Stimulated activated CD8-positive, alpha-beta memory T cell treated with anti-CD3 and anti-CD28 coated beads, Interleukin-4, amount 100 ng/mL, for 1 hour (primary cell): Measurements from ENCODE around the gene SLC25A13.
"Not testable (repeated sequence)": the region's sequence is repeated elsewhere in the genome, so short reads cannot be mapped to it uniquely, and the experiment has no call there.

ENCODE experiments used
- DNase-seq, 2 donors: peaks; one replicate each; pipeline ENCODE4 v3.0.0-alpha.2; 2020; ENCODE audit warnings: low read depth in 2 of 2, low spot score in 1 of 2

Gene SLC25A13

DNA sequence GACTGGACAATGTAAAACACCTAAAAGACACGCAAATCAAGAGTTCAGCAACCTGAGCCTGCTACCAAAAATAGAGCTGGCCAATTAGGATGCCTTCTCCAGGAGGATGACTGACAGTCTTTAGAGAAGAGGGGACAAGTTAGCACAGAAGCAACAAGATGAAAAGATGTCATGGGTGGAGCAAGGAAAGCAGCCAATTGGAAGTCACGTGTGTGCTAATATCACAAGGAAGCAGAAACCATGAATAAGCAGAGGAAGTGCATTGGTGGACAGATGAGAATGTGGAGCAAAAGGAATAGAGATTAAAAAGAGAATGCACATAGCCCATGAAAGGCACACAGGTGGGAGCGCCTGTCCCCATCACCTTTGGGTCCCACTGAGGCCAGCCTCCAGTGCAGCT lies 148.1 kb downstream of the SLC25A13 start:
- no peak for DNase-seq

DNA sequence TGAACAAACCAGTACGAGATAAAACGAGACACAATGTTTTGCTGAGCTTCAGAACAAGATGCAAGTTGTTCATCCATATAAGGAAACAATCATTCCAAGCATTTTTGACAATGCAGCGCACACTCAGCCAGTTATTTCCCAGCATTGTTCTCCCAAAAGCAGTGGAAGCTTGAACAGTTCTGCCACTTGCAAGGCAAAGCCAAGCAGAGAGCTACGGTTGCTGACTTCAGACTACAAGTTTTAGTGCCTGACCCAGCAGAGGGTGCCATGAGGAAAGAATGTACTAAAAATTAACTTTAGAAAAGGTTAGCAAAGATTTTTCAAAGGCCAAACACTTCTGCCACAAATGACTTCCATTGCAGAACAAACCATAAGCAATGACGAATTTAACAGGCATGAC lies 152.5 kb downstream of the SLC25A13 start:
- no peak for DNase-seq

- DNase-seq = no peak
Measured at GRCh38 chr7:96167424-96167823, 154.5 kb downstream of the SLC25A13 start.

- DNase-seq = no peak
Measured at GRCh38 chr7:96161897-96162296, 160.0 kb downstream of the SLC25A13 start.

DNA sequence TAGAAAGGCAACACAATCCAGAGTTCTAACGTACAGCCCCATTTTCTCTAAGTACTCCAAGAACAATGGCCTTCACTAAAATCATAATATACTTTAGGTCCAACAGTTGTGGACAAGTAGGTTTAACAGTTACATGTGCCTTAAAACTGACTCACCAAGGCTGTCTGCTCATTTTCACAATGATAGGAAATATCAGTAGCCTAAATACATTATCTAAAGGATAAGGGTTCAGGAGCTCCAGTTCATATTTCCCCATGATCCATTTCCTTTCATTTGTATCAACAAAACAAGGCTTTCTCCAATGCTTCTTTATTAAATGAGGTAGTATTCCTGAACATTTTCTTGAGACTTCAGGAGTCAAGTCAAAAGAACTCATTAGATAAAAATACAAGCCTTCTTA lies 164.0 kb downstream of the SLC25A13 start:
- DNase-seq = no peak

DNA sequence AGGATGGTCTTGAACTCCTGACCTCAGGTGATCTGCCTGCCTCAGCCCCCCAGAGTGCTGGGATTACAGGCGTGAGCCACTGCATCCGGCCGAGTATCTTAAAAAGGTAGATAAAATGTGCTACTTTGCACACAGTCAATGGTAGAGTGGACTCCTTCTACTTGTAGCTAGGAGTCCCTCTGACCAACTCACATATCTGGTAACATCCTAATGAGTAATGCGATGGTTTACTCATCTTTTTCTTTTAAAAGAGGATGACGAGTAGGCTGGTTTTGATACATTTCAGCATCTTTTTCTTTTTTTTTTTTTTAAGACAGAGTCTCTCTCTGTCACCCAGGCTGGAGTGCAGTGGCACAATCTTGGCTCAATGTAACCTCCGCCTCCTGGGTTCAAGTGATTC lies 167.4 kb downstream of the SLC25A13 start:
- DNase-seq = not testable (repeated sequence)

DNA sequence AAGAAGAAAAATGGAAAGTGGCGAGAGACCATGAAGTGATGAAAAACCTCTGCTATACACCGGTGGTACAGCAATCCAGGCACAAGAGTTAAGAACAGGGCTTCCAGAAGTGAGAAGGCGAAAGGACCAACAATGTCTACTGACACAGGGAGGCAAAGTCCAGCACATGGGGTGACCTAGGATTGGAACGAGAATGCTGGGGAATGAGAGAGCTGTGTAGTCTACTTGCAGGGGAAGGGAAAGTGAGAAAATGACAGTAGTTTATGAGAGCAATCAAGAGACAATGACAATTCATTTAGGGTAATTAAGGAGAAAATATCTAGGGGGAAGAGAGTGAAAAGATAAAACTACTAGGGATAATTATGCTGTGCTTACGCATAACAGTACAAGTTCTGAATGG lies 169.2 kb downstream of the SLC25A13 start:
- no peak for DNase-seq

DNA sequence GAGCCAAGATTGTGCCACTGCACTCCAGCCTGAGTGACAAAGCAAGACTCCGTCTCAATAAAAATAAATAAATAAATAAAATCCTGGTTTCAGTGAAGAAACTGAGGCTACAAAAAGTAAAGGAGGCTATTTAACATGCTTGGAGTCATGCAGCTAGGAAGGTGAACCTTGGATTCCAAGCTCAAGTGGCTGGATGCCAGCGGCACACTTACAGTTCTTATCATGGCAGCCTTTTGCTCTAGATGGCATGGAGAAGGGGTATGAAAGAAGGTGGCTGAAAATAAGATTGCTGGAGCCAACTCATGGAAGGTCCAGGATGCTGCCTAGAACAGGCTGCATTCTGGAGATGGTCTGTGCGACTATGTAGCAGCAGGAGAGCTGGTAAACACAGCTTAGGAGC lies 170.0 kb downstream of the SLC25A13 start:
- DNase-seq = no peak

GRCh38 chr7:96144260-96144526 lies 177.7 kb downstream of the SLC25A13 start:
- no peak for DNase-seq

DNA sequence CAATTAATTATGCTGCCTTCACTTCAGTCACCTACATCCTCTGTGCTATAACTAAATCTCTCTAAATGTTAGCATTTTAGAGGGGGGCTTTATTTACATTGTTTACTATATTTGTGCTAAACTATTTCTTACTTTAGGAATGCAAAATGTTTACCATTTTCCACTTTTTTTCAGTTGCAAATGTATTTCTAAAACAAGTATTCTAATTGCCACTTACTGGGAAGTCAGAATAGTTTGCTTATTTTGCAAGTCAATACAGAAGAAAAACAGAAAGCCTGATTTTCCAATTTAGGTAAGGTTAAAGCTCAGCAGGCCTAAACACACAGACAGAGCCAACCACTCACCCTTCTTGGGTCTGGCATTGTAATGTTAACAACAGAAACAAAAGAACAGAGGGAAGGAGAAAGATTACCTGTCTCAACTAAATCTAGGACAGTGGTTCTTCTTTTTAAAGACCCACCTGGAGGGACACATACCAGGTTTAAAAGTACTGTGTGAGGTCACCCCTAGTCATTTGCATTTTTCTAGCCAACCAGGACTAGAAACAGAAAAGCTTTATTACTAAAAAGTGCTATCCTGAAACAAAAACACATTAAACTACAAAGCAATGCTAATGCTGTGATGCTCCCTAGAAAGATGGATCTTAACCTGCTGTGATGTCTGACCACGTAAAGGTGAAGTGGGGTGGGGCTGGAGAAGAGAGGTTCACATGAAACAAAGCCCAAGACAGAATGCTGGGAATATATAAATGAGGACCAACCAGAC lies 178.2 kb downstream of the SLC25A13 start:
- DNase-seq = no peak

DNA sequence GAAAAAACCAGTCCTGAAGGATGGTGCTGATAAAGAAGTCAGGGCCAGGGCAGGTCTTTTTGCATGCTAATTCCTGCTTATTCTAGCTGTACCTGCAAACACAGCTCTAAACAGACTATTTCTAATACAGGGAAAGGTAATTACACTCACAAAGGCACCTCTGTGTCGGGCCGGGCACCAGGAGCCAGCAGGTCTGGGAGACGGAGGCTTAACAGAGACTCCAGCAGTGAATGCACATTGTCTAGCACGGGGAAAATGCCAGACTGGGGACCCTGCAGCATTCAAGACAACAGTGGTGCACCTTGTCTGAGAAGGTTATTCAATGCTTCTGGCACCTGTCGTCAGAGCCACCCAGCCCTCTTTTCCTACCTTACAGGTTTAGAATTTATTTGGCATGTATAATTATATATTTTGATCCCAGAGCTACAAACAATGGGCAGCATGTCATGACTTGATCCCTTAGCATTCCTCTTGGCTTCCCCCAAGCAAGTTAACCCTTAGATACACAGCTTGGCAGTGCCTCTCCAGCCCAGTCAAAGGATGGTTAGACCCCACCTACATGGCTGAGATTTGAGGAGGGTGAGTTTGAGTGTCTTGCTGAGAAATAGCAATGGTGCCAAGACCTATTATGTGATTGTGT lies 185.2 kb downstream of the SLC25A13 start:
- DNase-seq = no peak

- DNase-seq = no peak
Measured at GRCh38 chr7:96135241-96135640, 186.7 kb downstream of the SLC25A13 start.

GRCh38 chr7:96131525-96131924 lies 190.4 kb downstream of the SLC25A13 start:
- no peak for DNase-seq

- DNase-seq = no peak
Measured at GRCh38 chr7:96127746-96128145, 194.2 kb downstream of the SLC25A13 start.

DNA sequence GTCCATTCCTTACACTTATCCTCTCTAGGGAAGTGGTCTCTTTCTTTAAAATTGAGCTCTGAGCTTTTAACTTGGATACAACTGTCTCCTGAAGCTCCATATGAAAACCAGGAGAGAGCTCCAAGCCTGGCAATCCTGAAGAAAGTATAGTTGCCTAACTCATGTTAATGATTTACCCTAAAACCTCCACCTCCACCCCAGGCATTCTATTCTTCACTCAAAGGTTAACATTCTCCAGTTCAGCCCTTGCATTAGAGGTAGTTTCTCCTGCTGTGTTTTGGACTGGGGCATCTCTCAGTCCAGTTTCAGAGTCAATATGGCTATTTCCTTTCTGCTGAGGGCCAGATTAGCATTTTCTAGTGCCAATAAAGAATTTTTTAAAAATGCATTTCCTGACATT lies 195.5 kb downstream of the SLC25A13 start:
- DNase-seq = no peak

DNA sequence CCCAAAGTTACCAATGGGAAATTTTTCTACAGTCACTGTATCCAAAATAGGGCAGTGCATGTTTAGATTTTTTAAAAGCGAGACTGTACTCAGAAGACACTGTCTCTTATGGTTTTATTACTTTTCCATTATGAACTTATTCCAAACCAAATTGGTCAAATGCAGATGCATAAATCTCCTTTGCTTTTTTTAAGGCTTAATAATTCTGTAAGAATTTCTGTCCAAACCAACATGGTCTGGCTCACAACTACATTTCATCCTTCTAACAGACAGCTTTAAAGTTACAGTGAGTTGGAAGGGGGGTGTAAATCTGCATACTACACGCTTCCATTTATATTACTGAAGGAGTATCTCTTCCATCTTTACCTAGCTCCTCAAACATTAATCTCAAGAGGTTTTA lies 199.2 kb downstream of the SLC25A13 start:
- no peak for DNase-seq

DNA sequence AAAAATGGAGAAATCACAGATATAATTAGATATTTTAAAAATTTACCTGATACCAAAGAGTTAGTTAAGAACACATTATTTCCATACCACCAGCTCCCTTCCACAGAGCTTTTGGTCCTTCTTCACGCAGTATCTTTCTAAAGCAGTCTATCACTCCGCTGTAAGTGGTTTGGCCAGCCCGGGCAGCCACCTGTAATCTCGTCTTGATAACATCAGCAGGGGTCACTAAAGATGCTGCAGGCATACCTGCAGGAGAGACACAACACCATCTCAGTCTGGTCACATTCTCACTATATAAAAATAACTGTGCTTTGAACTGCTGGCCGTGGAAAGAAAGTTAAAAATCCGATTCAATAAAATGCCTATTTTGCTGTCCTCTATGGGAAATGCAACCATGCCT lies 200.1 kb downstream of the SLC25A13 start:
- no peak for DNase-seq

DNA sequence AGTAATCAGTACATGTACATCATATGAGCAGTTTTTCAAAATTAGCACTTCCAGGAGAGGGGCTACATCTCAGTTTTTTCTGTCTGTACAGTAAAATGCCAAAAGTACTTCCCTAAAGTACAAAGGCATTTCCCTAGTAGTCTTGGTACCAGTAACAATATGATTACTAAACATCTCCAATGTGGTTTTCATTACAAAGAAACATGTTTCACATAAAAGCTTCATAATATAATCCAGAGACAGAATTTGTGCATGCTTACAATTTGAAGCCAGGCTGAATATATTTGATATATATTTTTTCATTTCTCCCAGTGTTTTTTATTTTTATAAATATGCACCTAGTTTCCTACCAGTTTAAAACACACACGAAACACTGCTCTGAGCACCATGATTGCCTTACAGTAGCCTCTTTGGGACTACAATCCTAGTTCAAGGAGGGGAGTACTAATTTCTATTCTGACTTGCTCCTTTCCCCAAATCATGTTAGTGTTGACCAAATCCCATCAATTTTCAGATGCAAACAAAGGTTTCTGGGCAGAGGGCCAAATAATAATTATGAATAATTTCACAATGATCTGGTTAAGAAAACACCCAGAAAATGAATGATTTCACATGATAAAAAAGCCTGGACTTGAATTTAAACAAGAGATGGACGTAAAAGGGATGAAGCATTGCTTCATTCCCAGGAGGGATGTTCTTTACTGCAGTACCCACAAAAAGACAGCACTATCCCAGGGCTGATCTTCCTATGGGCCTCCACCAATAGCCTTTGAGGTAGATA lies 201.3 kb downstream of the SLC25A13 start:
- no peak for DNase-seq

DNA sequence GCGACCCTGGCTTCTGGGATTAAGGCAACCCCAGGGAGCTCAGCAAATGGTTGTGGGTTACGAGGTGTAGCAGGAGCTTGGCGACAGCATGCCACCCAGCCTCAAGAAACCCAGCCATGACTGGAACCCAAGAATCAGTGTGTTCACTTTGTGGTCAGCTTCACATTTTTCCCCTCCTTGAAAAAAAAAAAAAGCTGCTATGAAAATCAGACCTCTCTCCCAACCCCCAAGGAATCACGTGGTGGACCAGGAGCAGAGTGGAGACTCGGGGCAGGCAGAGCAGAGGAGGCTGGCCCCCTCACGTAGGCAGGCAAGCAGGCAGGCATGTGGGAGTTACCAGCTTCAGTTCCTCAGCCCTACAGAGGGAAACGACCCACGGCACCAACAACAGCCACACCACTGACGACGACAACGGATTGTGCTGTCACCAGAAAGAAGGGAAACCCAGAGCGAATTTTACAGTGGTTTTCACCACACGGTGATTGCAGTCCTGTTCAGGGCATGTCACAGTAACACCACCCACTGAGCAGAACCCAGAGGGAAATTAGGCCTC lies 203.4 kb downstream of the SLC25A13 start:
- DNase-seq = no peak

GRCh38 chr7:96116173-96116572 lies 205.7 kb downstream of the SLC25A13 start:
- no peak for DNase-seq

DNA sequence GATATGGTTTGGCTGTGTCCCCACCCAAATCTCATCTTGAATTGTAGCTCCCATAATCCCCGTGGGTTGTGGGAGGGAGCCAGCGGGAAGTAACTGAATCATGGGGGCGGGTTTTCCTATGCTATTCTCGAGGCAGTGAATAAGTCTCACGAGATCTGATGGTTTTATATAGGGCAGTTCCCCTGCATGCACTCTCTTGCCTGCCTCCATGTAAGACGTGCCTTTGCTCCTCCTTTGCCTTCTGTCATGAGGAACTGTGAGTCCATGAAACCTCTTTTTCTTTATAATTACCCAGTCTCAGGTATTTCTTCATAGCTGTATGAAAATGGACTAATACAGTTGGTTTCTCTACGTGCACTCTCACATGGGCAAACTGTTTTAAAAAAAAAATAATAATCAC lies 207.7 kb downstream of the SLC25A13 start:
- DNase-seq = no peak

DNA sequence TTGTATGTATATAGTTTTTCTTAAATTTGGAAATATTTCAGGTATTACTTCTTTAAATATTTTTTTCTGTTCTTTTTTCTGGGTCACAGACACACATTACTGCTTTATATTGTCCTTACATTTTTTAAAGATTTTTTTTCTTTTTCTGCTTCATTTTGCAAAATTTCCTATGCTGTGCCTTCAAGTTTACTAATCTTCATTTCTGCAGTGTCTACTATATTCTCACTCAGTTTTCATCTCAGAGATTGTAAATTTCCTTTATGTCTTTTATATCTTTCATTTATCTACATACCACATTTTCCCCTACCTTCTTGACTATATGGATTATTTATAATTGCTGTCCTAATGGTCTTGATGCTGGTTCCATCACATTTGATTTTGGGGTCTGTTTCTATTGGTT lies 210.5 kb downstream of the SLC25A13 start:
- DNase-seq = no peak
